Neural cell (in vitro differentiated cells): ENCODE data around the gene LRRN4CL. TPM values are rescaled to one million over a fixed set of nuclear protein-coding genes. Genes with fewer than 3 reads are reported as not detected.
A peak's percentile ranks its signal among the peaks of the same experiment; 100 is the strongest.

ENCODE experiments used
- H2AFZ ChIP-seq: fragments of 200-600, 300-800 bp; sonication (generic), shearing (Covaris generic); 2 replicates; pipeline ENCODE4 v1.6.0; 2014; ENCODE audit warnings: low read depth, mild to moderate bottlenecking, antibody characterized with exemption, low read length, moderate library complexity
- H3F3A ChIP-seq: fragments of 200-600 bp; shearing (Covaris generic); 2 replicates; pipeline ENCODE4 v1.6.1; 2016; ENCODE audit warnings: mild to moderate bottlenecking, moderate library complexity, mixed read lengths, antibody characterized with exemption, low read length; ENCODE audit not compliant: insufficient read depth, poor library complexity, severe bottlenecking
- H3K27ac ChIP-seq: fragments of 200-600, 300-800 bp; sonication (generic), shearing (Covaris generic); 2 replicates; pipeline ENCODE4 v1.5.1; 2014; ENCODE audit warnings: mild to moderate bottlenecking, low read length, moderate library complexity
- H3K27me3 ChIP-seq: fragments of 300-800, 200-600 bp; sonication (generic), shearing (Covaris generic); 2 replicates; pipeline ENCODE4 v1.6.0; 2014; ENCODE audit warnings: mild to moderate bottlenecking, low read depth, low read length, moderate library complexity; ENCODE audit not compliant: insufficient read depth
- H3K36me3 ChIP-seq: fragments of 300-800, 200-600 bp; sonication (generic), shearing (Covaris generic); 2 replicates; pipeline ENCODE4 v1.5.1; 2014; ENCODE audit warnings: mild to moderate bottlenecking, antibody characterized with exemption, low read length, moderate library complexity; ENCODE audit not compliant: insufficient read depth
- H3K4me2 ChIP-seq: fragments of 300-800, 200-600 bp; sonication (generic), shearing (Covaris generic); 2 replicates; pipeline ENCODE4 v1.6.0; 2014; ENCODE audit warnings: mild to moderate bottlenecking, low read length
- H3K4me3 ChIP-seq: fragments of 300-800, 200-600 bp; sonication (generic), shearing (Covaris generic); 2 replicates; pipeline ENCODE4 v1.5.1; 2014; ENCODE audit warnings: mild to moderate bottlenecking, low read length, moderate library complexity
- H3K79me2 ChIP-seq: fragments of 200-600 bp; shearing (Covaris generic); replicated peaks from 2 replicates; pipeline ENCODE4 v1.6.0; 2014; ENCODE audit warnings: mild to moderate bottlenecking, low read length, moderate library complexity; ENCODE audit not compliant: insufficient read depth
- H3K9ac ChIP-seq: fragments of 300-800, 200-600 bp; sonication (generic), shearing (Covaris generic); 2 replicates; pipeline ENCODE4 v1.6.1; 2016; ENCODE audit warnings: mild to moderate bottlenecking, low read length, mixed read lengths
- H3K9me2 ChIP-seq: fragments of 200-600 bp; shearing (Covaris generic); 2 replicates; pipeline ENCODE4 v1.6.1; 2016; ENCODE audit warnings: mild to moderate bottlenecking, low read length, mixed read lengths; ENCODE audit not compliant: insufficient read depth
- H3K9me3 ChIP-seq: fragments of 200-600, 300-800 bp; sonication (generic), shearing (Covaris generic); 2 replicates; pipeline ENCODE4 v1.6.1; 2016; ENCODE audit warnings: mild to moderate bottlenecking, mixed run types, low read length, moderate library complexity, mixed read lengths
- H4K20me1 ChIP-seq: fragments of 200-600 bp; shearing (Covaris generic); 2 replicates; pipeline ENCODE4 v1.6.1; 2016; ENCODE audit warnings: mild to moderate bottlenecking, mixed run types; ENCODE audit not compliant: insufficient read depth
- CTCF ChIP-seq: fragments of 450-650 bp; IDR thresholded peaks from 2 replicates; pipeline ENCODE4 v1.5.1; 2014; ENCODE audit warnings: antibody characterized with exemption, mild to moderate bottlenecking, moderate library complexity; ENCODE audit not compliant: poor library complexity, severe bottlenecking
- EP300 ChIP-seq: fragments of 450-650 bp; conservative IDR thresholded peaks from 2 replicates; pipeline ENCODE4 v1.6.1; 2014; ENCODE audit warnings: antibody characterized with exemption, mild to moderate bottlenecking, moderate library complexity; ENCODE audit not compliant: poor library complexity, severe bottlenecking
- EZH2 ChIP-seq: fragments of 200-600, 300-800 bp; shearing (Covaris generic), sonication (generic); IDR thresholded peaks from 2 replicates; pipeline ENCODE4 v1.6.1; 2014; ENCODE audit warnings: antibody characterized with exemption, low read length, borderline replicate concordance, mild to moderate bottlenecking; ENCODE audit not compliant: insufficient read depth, poor library complexity, severe bottlenecking
- MXI1 ChIP-seq: fragments of 450-650 bp; conservative IDR thresholded peaks from 2 replicates; pipeline ENCODE4 v1.6.1; 2014; ENCODE audit warnings: antibody characterized with exemption, mild to moderate bottlenecking; ENCODE audit not compliant: poor library complexity, severe bottlenecking
- POLR2AphosphoS5 ChIP-seq: IDR thresholded peaks from 2 replicates; pipeline ENCODE4 v1.6.1; 2012
- RAD21 ChIP-seq: fragments of 450-650 bp; conservative IDR thresholded peaks from 2 replicates; pipeline ENCODE4 v1.6.1; 2014; ENCODE audit warnings: antibody characterized with exemption, mild to moderate bottlenecking, moderate library complexity
- REST ChIP-seq: IDR thresholded peaks from 2 replicates; pipeline ENCODE4 v1.6.1; 2012; ENCODE audit warnings: borderline replicate concordance
- SMC3 ChIP-seq: fragments of 450-650 bp; conservative IDR thresholded peaks from 2 replicates; pipeline ENCODE4 v1.6.1; 2014; ENCODE audit warnings: antibody characterized with exemption, mild to moderate bottlenecking, moderate library complexity; ENCODE audit not compliant: poor library complexity
- TAF1 ChIP-seq: IDR thresholded peaks from 2 replicates; pipeline ENCODE4 v1.6.1; 2012; ENCODE audit warnings: low read depth
- polyA plus RNA-seq: library from polyadenylated mRNA; depleted of rRNA; stranded (reverse); fragments of >200 nt; gene quantifications from 2 replicates; pipeline ENCODE4 v1.2.3, GENCODE V29; 2014

Gene LRRN4CL
- polyA plus RNA-seq, 1 donor from 2014 or later, result 0.82 TPM

- H2AFZ ChIP-seq, result peak overlapping the region; percentile 33
- no peaks in the 10 kb centered on the region for H4K20me1 ChIP-seq
- no peaks in the 10 kb centered on the region for H3K36me3 ChIP-seq
- no peaks in the 10 kb centered on the region for H3K9me3 ChIP-seq
- H3K4me3 ChIP-seq, result peak overlapping the region; percentile 99
- H3K27me3 ChIP-seq, result no peaks in the 10 kb centered on the region
- TF ChIP-seq RAD21 (no peak), REST (no peak), EZH2 (no peak), SMC3 (no peak), EP300 (no peak), POLR2AphosphoS5 (no peak), TAF1 (no peak), MXI1 (no peak), CTCF (no peak)
- peaks cover 21% of the 10 kb centered on the region for H3K79me2 ChIP-seq
- H3K9ac ChIP-seq, result peak overlapping the region; percentile 90
- H3F3A ChIP-seq, result no peaks in the 10 kb centered on the region
- H3K27ac ChIP-seq, result peak overlapping the region; percentile 81
- peak overlapping the region; percentile 92 for H3K4me2 ChIP-seq
- no peaks in the 10 kb centered on the region for H3K9me2 ChIP-seq
Measured at GRCh38 chr11:62645671-62645945, 43.7 kb downstream of the LRRN4CL start.

GRCh38 chr11:62644220-62644619 is 45.1 kb downstream of the LRRN4CL start:
- H2AFZ ChIP-seq, result no peak overlapping the region
- no peak overlapping the region for H3K4me2 ChIP-seq
- no peaks in the 10 kb centered on the region for H3K27me3 ChIP-seq
- no peak overlapping the region for H3K4me3 ChIP-seq
- no peaks in the 10 kb centered on the region for H3K9me3 ChIP-seq
- H3F3A ChIP-seq, result no peaks in the 10 kb centered on the region
- TF ChIP-seq SMC3 (no peak), REST (no peak), RAD21 (no peak), POLR2AphosphoS5 (no peak), EZH2 (no peak), TAF1 (no peak), CTCF (no peak), EP300 (no peak), MXI1 (no peak)
- H4K20me1 ChIP-seq, result no peaks in the 10 kb centered on the region
- H3K9ac ChIP-seq, result no peak overlapping the region
- H3K79me2 ChIP-seq, result peaks cover 26% of the 10 kb centered on the region
- H3K36me3 ChIP-seq, result no peaks in the 10 kb centered on the region
- no peak overlapping the region for H3K27ac ChIP-seq
- no peaks in the 10 kb centered on the region for H3K9me2 ChIP-seq
